ENCODE data around the gene FZD10.

FZD10 gene

DNA sequence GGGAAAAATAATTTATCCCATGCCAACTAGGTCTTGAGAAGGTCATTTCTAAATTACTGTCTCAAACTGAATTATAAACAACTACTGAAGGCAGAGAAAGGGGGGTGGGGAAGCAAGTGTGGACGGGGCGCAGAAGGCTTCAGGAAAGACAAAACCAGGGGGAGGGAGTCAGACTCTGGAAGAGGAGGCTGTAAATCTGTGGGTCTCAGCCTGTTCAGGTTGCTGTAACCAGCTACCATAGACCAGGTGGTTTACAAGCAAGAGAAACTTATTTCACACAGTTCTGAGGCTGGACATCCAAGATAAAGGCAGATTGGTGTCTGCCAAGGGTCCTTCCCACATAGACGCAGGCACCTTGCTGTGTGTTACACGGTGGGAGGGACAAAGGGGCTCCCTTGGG lies 39.9 kb upstream of the FZD10 start:
- H3K9ac ChIP-seq (ENCODE audit: low read length): no peak overlapping the region
- H3K9me3 ChIP-seq (ENCODE audit: control insufficient read depth, low read length): no peaks in the 10 kb centered on the region
- peaks cover 7% of the 10 kb centered on the region for H3K4me1 ChIP-seq (ENCODE audit: control insufficient read depth, insufficient read depth, low read length)
- no peak overlapping the region for H3K4me3 ChIP-seq (ENCODE audit: low read length)
- no peaks in the 10 kb centered on the region for H3K36me3 ChIP-seq (ENCODE audit: control insufficient read depth, insufficient read depth, low read length, severe bottlenecking)
- no peaks in the 10 kb centered on the region for H3K27me3 ChIP-seq (replicated peaks; ENCODE audit: control insufficient read depth, insufficient read depth, low read length)
- no peak for DNase-seq (ENCODE audit: low read depth)

DNA sequence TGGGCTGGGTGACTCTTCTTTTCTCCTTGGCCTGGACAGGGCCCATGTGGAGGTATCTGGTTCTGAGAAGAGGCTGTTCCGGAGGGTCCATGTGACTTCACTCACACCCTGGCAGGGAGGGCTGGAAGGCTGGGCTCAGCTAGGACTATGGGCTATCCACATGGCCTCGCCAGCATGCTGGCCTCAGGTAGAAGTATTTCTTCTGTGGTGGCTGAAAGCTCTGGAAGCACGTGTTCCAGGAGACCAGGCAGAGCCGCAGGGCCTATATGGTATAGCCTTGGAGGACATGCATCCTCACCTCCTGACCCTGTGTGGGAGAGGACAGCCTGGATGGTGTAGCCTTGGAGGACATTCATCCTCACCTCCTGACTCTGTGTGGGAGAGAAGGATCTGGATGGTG lies 38.2 kb upstream of the FZD10 start:
- DNase-seq (ENCODE audit: low read depth): no peak
- no peaks in the 10 kb centered on the region for H3K36me3 ChIP-seq (ENCODE audit: control insufficient read depth, insufficient read depth, low read length, severe bottlenecking)
- H3K4me1 ChIP-seq (ENCODE audit: control insufficient read depth, insufficient read depth, low read length): peaks cover 17% of the 10 kb centered on the region
- H3K9ac ChIP-seq (ENCODE audit: low read length): no peak overlapping the region
- H3K4me3 ChIP-seq (ENCODE audit: low read length): no peak overlapping the region
- H3K9me3 ChIP-seq (ENCODE audit: control insufficient read depth, low read length): no peaks in the 10 kb centered on the region
- no peaks in the 10 kb centered on the region for H3K27me3 ChIP-seq (replicated peaks; ENCODE audit: control insufficient read depth, insufficient read depth, low read length)

- DNase-seq (ENCODE audit: low read depth): no peak
- Histone ChIP-seq H3K9ac (ENCODE audit: low read length) (no peak overlapping the region), H3K4me3 (ENCODE audit: low read length) (no peak overlapping the region), H3K36me3 (ENCODE audit: control insufficient read depth, insufficient read depth, low read length, severe bottlenecking) (no peaks in the 10 kb centered on the region), H3K9me3 (ENCODE audit: control insufficient read depth, low read length) (no peaks in the 10 kb centered on the region), H3K27me3 (replicated peaks; ENCODE audit: control insufficient read depth, insufficient read depth, low read length) (no peaks in the 10 kb centered on the region), H3K4me1 (ENCODE audit: control insufficient read depth, insufficient read depth, low read length) (peaks cover 17% of the 10 kb centered on the region)
Observed at GRCh38 chr12:130124605-130125244, 37.5 kb upstream of the FZD10 start.

- H3K4me1 ChIP-seq (ENCODE audit: control insufficient read depth, insufficient read depth, low read length): peaks cover 17% of the 10 kb centered on the region
- no peaks in the 10 kb centered on the region for H3K36me3 ChIP-seq (ENCODE audit: control insufficient read depth, insufficient read depth, low read length, severe bottlenecking)
- no peak for DNase-seq (ENCODE audit: low read depth)
- H3K9ac ChIP-seq (ENCODE audit: low read length): no peak overlapping the region
- H3K9me3 ChIP-seq (ENCODE audit: control insufficient read depth, low read length): no peaks in the 10 kb centered on the region
- H3K27me3 ChIP-seq (replicated peaks; ENCODE audit: control insufficient read depth, insufficient read depth, low read length): peaks cover 4% of the 10 kb centered on the region
- no peak overlapping the region for H3K4me3 ChIP-seq (ENCODE audit: low read length)
Observed at GRCh38 chr12:130126023-130126432, 36.2 kb upstream of the FZD10 start.

DNA sequence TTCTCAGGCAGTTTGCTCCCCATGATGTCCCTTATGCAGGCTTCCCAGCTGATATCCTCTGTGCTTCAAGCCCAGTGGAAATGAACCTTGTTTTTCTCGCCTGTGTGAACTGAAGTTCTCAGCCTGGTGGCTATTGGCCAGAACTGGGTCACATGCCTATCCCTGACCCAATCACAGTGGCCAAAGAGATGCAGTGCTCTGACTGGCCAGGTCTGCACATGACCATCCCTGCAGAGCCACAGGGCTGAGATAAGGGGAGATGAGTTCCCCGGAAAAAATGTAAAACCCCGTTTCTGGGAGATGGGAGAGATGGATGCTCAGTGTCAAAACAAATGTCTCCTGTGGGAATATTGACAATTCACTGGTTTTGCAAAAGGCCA lies 34.7 kb upstream of the FZD10 start:
- no peak overlapping the region for H3K4me3 ChIP-seq (ENCODE audit: low read length)
- no peaks in the 10 kb centered on the region for H3K36me3 ChIP-seq (ENCODE audit: control insufficient read depth, insufficient read depth, low read length, severe bottlenecking)
- peaks cover 17% of the 10 kb centered on the region for H3K4me1 ChIP-seq (ENCODE audit: control insufficient read depth, insufficient read depth, low read length)
- no peak for DNase-seq (ENCODE audit: low read depth)
- H3K9me3 ChIP-seq (ENCODE audit: control insufficient read depth, low read length): no peaks in the 10 kb centered on the region
- H3K27me3 ChIP-seq (replicated peaks; ENCODE audit: control insufficient read depth, insufficient read depth, low read length): peaks cover 17% of the 10 kb centered on the region
- no peak overlapping the region for H3K9ac ChIP-seq (ENCODE audit: low read length)

- H3K4me3 ChIP-seq (ENCODE audit: low read length): peak overlapping the region; percentile 31
- H3K4me1 ChIP-seq (ENCODE audit: control insufficient read depth, insufficient read depth, low read length): peaks cover 17% of the 10 kb centered on the region
- no peaks in the 10 kb centered on the region for H3K36me3 ChIP-seq (ENCODE audit: control insufficient read depth, insufficient read depth, low read length, severe bottlenecking)
- no peak for DNase-seq (ENCODE audit: low read depth)
- peaks cover 24% of the 10 kb centered on the region for H3K27me3 ChIP-seq (replicated peaks; ENCODE audit: control insufficient read depth, insufficient read depth, low read length)
- no peaks in the 10 kb centered on the region for H3K9me3 ChIP-seq (ENCODE audit: control insufficient read depth, low read length)
- no peak overlapping the region for H3K9ac ChIP-seq (ENCODE audit: low read length)
Observed at GRCh38 chr12:130127912-130128789, 34.1 kb upstream of the FZD10 start.

- H3K36me3 ChIP-seq (ENCODE audit: control insufficient read depth, insufficient read depth, low read length, severe bottlenecking): no peaks in the 10 kb centered on the region
- H3K9ac ChIP-seq (ENCODE audit: low read length): no peak overlapping the region
Observed at GRCh38 chr12:130128790-130129735, 33.2 kb upstream of the FZD10 start.

DNA sequence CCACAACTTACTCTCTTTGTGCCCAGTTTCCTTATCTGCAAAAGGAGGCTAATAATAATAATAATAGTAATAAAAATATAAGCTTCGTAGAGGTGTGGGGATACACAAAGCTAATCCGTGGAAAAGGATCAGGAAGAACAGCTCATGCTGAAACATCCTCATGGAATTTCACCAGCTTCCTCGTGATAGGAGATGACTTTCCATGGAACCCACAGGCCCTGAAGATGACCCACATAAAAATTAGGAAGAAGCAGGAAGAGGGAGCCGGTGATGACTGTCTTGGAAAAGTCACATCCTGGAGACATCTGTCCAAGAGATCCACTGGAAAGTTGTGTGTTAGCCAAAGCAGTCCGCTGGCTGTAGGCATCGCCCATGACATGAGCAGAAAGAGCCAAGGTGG lies 31.9 kb upstream of the FZD10 start:
- peaks cover 40% of the 10 kb centered on the region for H3K27me3 ChIP-seq (replicated peaks; ENCODE audit: control insufficient read depth, insufficient read depth, low read length)
- no peaks in the 10 kb centered on the region for H3K9me3 ChIP-seq (ENCODE audit: control insufficient read depth, low read length)
- no peak for DNase-seq (ENCODE audit: low read depth)
- no peaks in the 10 kb centered on the region for H3K36me3 ChIP-seq (ENCODE audit: control insufficient read depth, insufficient read depth, low read length, severe bottlenecking)
- H3K4me1 ChIP-seq (ENCODE audit: control insufficient read depth, insufficient read depth, low read length): peaks cover 17% of the 10 kb centered on the region
- H3K9ac ChIP-seq (ENCODE audit: low read length): no peak overlapping the region
- H3K4me3 ChIP-seq (ENCODE audit: low read length): no peak overlapping the region

More at GRCh38 chr12:130128790-130129735, 33.2 kb upstream of the FZD10 start:
- peaks cover 17% of the 10 kb centered on the region for H3K4me1 ChIP-seq (ENCODE audit: control insufficient read depth, insufficient read depth, low read length)
- no peak for DNase-seq (ENCODE audit: low read depth)
- peaks cover 33% of the 10 kb centered on the region for H3K27me3 ChIP-seq (replicated peaks; ENCODE audit: control insufficient read depth, insufficient read depth, low read length)
- H3K4me3 ChIP-seq (ENCODE audit: low read length): no peak overlapping the region
- no peaks in the 10 kb centered on the region for H3K9me3 ChIP-seq (ENCODE audit: control insufficient read depth, low read length)

DNA sequence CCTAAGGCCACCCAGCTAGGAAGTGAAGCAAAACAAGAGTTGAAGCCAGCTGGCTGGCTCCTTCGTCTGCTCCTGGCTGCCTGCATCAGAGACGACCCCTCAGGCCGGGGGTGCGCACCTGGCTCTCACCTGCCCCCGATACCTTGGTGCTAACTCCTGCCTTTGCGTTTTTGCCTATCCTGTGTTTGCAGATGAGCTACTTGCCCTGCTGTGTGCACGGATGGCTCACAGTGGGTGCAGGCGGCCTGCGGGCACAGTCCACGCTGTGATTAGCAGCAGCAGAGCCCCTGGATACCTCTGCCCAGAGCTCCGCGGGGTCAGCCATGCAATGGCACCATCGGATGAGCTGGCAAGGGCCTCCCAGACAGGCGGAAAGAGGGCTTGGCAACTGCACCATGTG lies 31.2 kb upstream of the FZD10 start:
- H3K4me3 ChIP-seq (ENCODE audit: low read length): no peak overlapping the region
- H3K36me3 ChIP-seq (ENCODE audit: control insufficient read depth, insufficient read depth, low read length, severe bottlenecking): no peaks in the 10 kb centered on the region
- H3K27me3 ChIP-seq (replicated peaks; ENCODE audit: control insufficient read depth, insufficient read depth, low read length): peaks cover 46% of the 10 kb centered on the region
- no peak overlapping the region for H3K9ac ChIP-seq (ENCODE audit: low read length)
- H3K9me3 ChIP-seq (ENCODE audit: control insufficient read depth, low read length): no peaks in the 10 kb centered on the region
- no peak for DNase-seq (ENCODE audit: low read depth)
- H3K4me1 ChIP-seq (ENCODE audit: control insufficient read depth, insufficient read depth, low read length): peaks cover 17% of the 10 kb centered on the region

- Histone ChIP-seq H3K9me3 (ENCODE audit: control insufficient read depth, low read length) (no peaks in the 10 kb centered on the region), H3K27me3 (replicated peaks; ENCODE audit: control insufficient read depth, insufficient read depth, low read length) (peaks cover 53% of the 10 kb centered on the region), H3K4me3 (ENCODE audit: low read length) (no peak overlapping the region), H3K4me1 (ENCODE audit: control insufficient read depth, insufficient read depth, low read length) (peaks cover 11% of the 10 kb centered on the region), H3K36me3 (ENCODE audit: control insufficient read depth, insufficient read depth, low read length, severe bottlenecking) (no peaks in the 10 kb centered on the region), H3K9ac (ENCODE audit: low read length) (no peak overlapping the region)
- no peak for DNase-seq (ENCODE audit: low read depth)
Observed at GRCh38 chr12:130131801-130132200, 30.5 kb upstream of the FZD10 start.
